Endothelial cell of umbilical vein (primary cell): ENCODE data around the gene DCUN1D5. TPM values are rescaled to one million over a fixed set of nuclear protein-coding genes. Genes with fewer than 3 reads are reported as not detected.

ENCODE experiments used
- BruUV-seq: library from RNA; stranded (reverse); fragments of 400-500 nt; replicated peaks from 2 replicates; lab custom pipeline; 2021; lab: Mats Ljungman, UMichigan
- CTCF ChIA-PET: fragments of 300-600, 350-600 bp; sonication (Branson Sonifier 250); formaldehyde crosslinking; loops from one replicate; lab custom pipeline; 2021; ENCODE audit warnings: antibody characterized with exemption, inconsistent platforms; lab: Charles Lee
- POLR2A ChIA-PET: fragments of 300-600, 350-600 bp; sonication (Branson Sonifier 250); formaldehyde crosslinking; loops from one replicate; lab custom pipeline; 2021; ENCODE audit warnings: antibody characterized with exemption, inconsistent platforms; lab: Charles Lee
- DNase-seq: peaks from one replicate; pipeline ENCODE4 v3.0.0-alpha.2; 2011; ENCODE audit warnings: low read depth, low spot score
- FAIRE-seq: peaks from 2 replicates; lab custom pipeline; 2011; peaks lifted over from hg19 to GRCh38; lab: Jason Lieb, UNC
- H2AFZ ChIP-seq: 2 replicates; pipeline ENCODE4 v1.6.0; 2012; ENCODE audit warnings: low read depth, low read length, control low read depth, inconsistent platforms
- H3K27ac ChIP-seq: 2 replicates; pipeline ENCODE4 v1.5.1; 2011; ENCODE audit warnings: low read depth, mild to moderate bottlenecking, control low read depth, low read length, moderate library complexity; ENCODE audit not compliant: insufficient read depth
- H3K27me3 ChIP-seq, 2 experiments: 2 replicates each; pipeline versions ENCODE4 v1.6.0 to v1.6.1; 2011; ENCODE audit warnings: low read length in 2 of 2, mixed read lengths in 1 of 2; ENCODE audit not compliant: control insufficient read depth in 2 of 2, insufficient read depth in 2 of 2
- H3K36me3 ChIP-seq, 2 experiments: 2 replicates in 1 of 2; 3 replicates in 1 of 2; pipeline ENCODE4 v1.5.1; 2011; ENCODE audit warnings: low read length in 2 of 2, mild to moderate bottlenecking in 1 of 2, moderate library complexity in 1 of 2; ENCODE audit not compliant: control insufficient read depth in 2 of 2, insufficient read depth in 2 of 2; ENCODE audit errors: extremely low read depth in 1 of 2
- H3K4me1 ChIP-seq: 3 replicates; pipeline ENCODE4 v1.5.1; 2011; ENCODE audit warnings: mild to moderate bottlenecking, low read length; ENCODE audit not compliant: control insufficient read depth, insufficient read depth; ENCODE audit errors: extremely low read depth
- H3K4me2 ChIP-seq: 2 replicates; pipeline ENCODE4 v1.6.1; 2011; ENCODE audit warnings: low read length, control low read depth, mixed read lengths; ENCODE audit not compliant: insufficient read depth
- H3K4me3 ChIP-seq, 3 experiments: fragments of 200-600 bp in 1 of 3; sonication (generic), shearing (Covaris generic) in 1 of 3; replicated peaks in 1 of 3; 2 replicates each; pipeline ENCODE4 v1.5.1; 2011 to 2016; ENCODE audit warnings: control low read depth in 3 of 3, low read length in 3 of 3, mild to moderate bottlenecking in 2 of 3, inconsistent platforms in 1 of 3, low read depth in 1 of 3, moderate library complexity in 1 of 3; ENCODE audit not compliant: insufficient read depth in 1 of 3
- H3K79me2 ChIP-seq: 2 replicates; pipeline ENCODE4 v1.6.0; 2012; ENCODE audit warnings: low read length, inconsistent platforms; ENCODE audit not compliant: control insufficient read depth, insufficient read depth
- H3K9ac ChIP-seq: replicated peaks from 2 replicates; pipeline ENCODE3; 2011; ENCODE audit warnings: low read length, control low read depth; ENCODE audit not compliant: insufficient read depth; ENCODE audit errors: extremely low read depth
- H3K9me1 ChIP-seq: replicated peaks from 3 replicates; pipeline ENCODE4 v1.6.0; 2011; ENCODE audit warnings: mild to moderate bottlenecking, low read length; ENCODE audit not compliant: control insufficient read depth, insufficient read depth; ENCODE audit errors: extremely low read depth
- H3K9me3 ChIP-seq: replicated peaks from 2 replicates; pipeline ENCODE4 v1.5.1; 2012; ENCODE audit warnings: low read length, inconsistent platforms; ENCODE audit not compliant: control insufficient read depth, insufficient read depth
- H4K20me1 ChIP-seq: replicated peaks from 2 replicates; pipeline ENCODE3; 2011; ENCODE audit warnings: mild to moderate bottlenecking, low read length; ENCODE audit not compliant: control insufficient read depth, insufficient read depth; ENCODE audit errors: extremely low read depth
- CTCF ChIP-seq, 2 donors: IDR thresholded peaks; 1 replicate in 1 of 2; 2 replicates in 1 of 2; pipeline ENCODE4 v1.5.1; 2011; ENCODE audit warnings: low read length in 2 of 2, mild to moderate bottlenecking in 2 of 2, moderate library complexity in 2 of 2, control low read depth in 1 of 2, inconsistent platforms in 1 of 2, low read depth in 1 of 2; ENCODE audit not compliant: insufficient read depth in 1 of 2; ENCODE audit errors: extremely low read depth in 1 of 2
- EZH2 ChIP-seq: IDR thresholded peaks from 2 replicates; pipeline ENCODE4 v1.6.1; 2012; ENCODE audit warnings: borderline replicate concordance, low read depth, mild to moderate bottlenecking, moderate library complexity, low read length, inconsistent platforms; ENCODE audit not compliant: severe bottlenecking
- FOS ChIP-seq: IDR thresholded peaks from 2 replicates; pipeline ENCODE4 v1.6.1; 2011; ENCODE audit warnings: mild to moderate bottlenecking, low read length, moderate library complexity, borderline replicate concordance; ENCODE audit not compliant: insufficient read depth
- GATA2 ChIP-seq: IDR thresholded peaks from 2 replicates; pipeline ENCODE4 v1.7.0; 2011; ENCODE audit warnings: low read depth, mild to moderate bottlenecking, moderate library complexity, mixed read lengths, low read length; ENCODE audit not compliant: insufficient read length, insufficient read depth
- JUN ChIP-seq: IDR thresholded peaks from 2 replicates; pipeline ENCODE4 v1.6.1; 2011; ENCODE audit warnings: borderline replicate concordance, low read depth; ENCODE audit not compliant: insufficient read length, insufficient read depth
- MAX ChIP-seq: IDR thresholded peaks from 2 replicates; pipeline ENCODE4 v1.6.1; 2011; ENCODE audit not compliant: insufficient read depth, insufficient read length
- MYC ChIP-seq: IDR thresholded peaks from one replicate; pipeline ENCODE4 v1.6.1; 2011; ENCODE audit warnings: mild to moderate bottlenecking, low read depth, low read length
- POLR2A ChIP-seq: IDR thresholded peaks from 2 replicates; pipeline ENCODE4 v1.6.1; 2012; ENCODE audit warnings: low read depth, mild to moderate bottlenecking, control low read depth, low read length
- POLR2AphosphoS5 ChIP-seq: IDR thresholded peaks from 2 replicates; pipeline ENCODE4 v1.6.1; 2012; ENCODE audit warnings: low read depth, mild to moderate bottlenecking, control low read depth, low read length, moderate library complexity; ENCODE audit not compliant: insufficient read depth
- dilution Hi-C: fragments of 300-500 bp; cut with MboI; formaldehyde crosslinking; loops from one replicate; pipeline ENCODE4 v1.15.0; 2019; ENCODE audit warnings: low sequenced_read_pairs; ENCODE audit not compliant: extremely low pct_ligation_motif_present
- intact Hi-C: fragments of 100-400 bp; cut with micrococcal nuclease; formaldehyde crosslinking; loops from one replicate; pipeline ENCODE4 v1.10.0; 2022
- polyA plus RNA-seq, 4 experiments: library from polyadenylated mRNA; depleted of rRNA in 3 of 4; stranded (reverse) in 3 of 4; unstranded in 1 of 4; fragments of >200 nt; gene quantifications; 2 replicates each; pipeline versions ENCODE4 v1.2.1 to v1.2.3, GENCODE V29; 2011 to 2012; ENCODE audit warnings: missing spikeins in 1 of 4
- total RNA-seq: library from RNA; stranded (reverse); gene quantifications from 2 replicates; pipeline ENCODE4 v1.2.3, GENCODE V29; 2021

Gene DCUN1D5
- total and polyA plus RNA-seq, 2 donors (not counting 3 experiments of a cell fraction or from before 2014, with no cell fraction given) = 32.9 to 49.8 TPM

DNA sequence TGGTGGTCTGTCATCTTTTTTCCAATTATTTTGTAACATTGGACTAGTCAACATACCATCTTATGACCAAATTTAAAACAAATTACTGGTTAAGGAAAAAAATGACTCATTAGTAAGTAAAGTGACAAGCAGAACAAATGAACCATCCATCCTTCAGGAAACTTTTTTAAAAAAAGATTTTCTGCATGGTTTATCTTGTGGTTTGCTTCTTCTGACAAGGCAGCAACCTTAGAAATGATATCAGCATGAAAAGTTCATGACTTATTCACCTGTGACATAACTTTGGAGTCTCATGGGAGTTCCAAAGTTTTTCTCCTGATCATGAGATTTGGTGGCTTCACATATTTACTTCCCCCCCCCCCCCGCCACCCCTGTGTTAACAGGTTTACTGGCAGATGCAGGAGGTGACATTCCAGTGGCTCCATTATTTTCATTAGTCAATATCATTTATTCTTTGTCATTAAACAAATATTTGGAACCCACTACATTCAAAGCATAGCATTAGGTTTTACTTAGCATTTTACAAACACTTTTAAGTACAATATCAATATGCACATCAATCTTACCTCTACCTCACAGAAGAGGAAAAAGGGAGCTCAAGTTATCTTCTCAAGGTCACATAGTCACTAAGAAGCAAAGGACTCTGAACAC, 40.7 kb downstream of the DCUN1D5 start:
- no peak overlapping the region for H3K4me3 ChIP-seq
- H3K79me2 ChIP-seq = no peaks in the 10 kb centered on the region
- no peaks in the 10 kb centered on the region for H3K4me1 ChIP-seq
- H3K36me3 ChIP-seq = no peaks in the 10 kb centered on the region
- H2AFZ ChIP-seq = no peak overlapping the region
- no peak overlapping the region for H3K27ac ChIP-seq
- intact Hi-C loops (no loop called here), dilution Hi-C loops (no loop called here)
- BruUV-seq = no TSS peak
- no peaks in the 10 kb centered on the region for H3K9me1 ChIP-seq
- H3K27me3 ChIP-seq = no peaks in the 10 kb centered on the region
- no peak for DNase-seq
- TF ChIP-seq GATA2 = no peak
- FAIRE-seq = no peak
- CTCF ChIA-PET = interaction anchor here (0.7 to 3.7 kb wide), 4 partner anchors 16 to 256 kb away, joined by 3 to 30 read pairs (median 6); no protein-coding TSS in a partner anchor
- no peaks in the 10 kb centered on the region for H4K20me1 ChIP-seq
- no peak overlapping the region for H3K9ac ChIP-seq
- POLR2A ChIA-PET = no interaction called here
- H3K9me3 ChIP-seq = no peaks in the 10 kb centered on the region
- H3K4me2 ChIP-seq = no peak overlapping the region

GRCh38 chr11:103050351-103050750, 41.6 kb downstream of the DCUN1D5 start:
- Histone ChIP-seq H4K20me1 (no peaks in the 10 kb centered on the region), H3K4me3 (no peak overlapping the region), H3K9me3 (no peaks in the 10 kb centered on the region), H3K4me1 (no peaks in the 10 kb centered on the region), H3K9ac (no peak overlapping the region), H3K27me3 (no peaks in the 10 kb centered on the region), H3K36me3 (no peaks in the 10 kb centered on the region), H2AFZ (no peak overlapping the region), H3K27ac (no peak overlapping the region), H3K4me2 (no peak overlapping the region), H3K9me1 (no peaks in the 10 kb centered on the region), H3K79me2 (no peaks in the 10 kb centered on the region)
- intact Hi-C loops = no loop called here
- ChIA-PET POLR2A (no interaction called here), CTCF (interaction anchor here (1.3 to 3.7 kb wide), 2 partner anchors 15 to 136 kb away, joined by 3 to 30 read pairs; no protein-coding TSS in a partner anchor)
- BruUV-seq = no TSS peak
- FAIRE-seq = no peak
- DNase-seq = no peak
- TF ChIP-seq JUN (no peak), FOS (no peak), POLR2A (no peak), POLR2AphosphoS5 (no peak), EZH2 (no peak), CTCF (IDR thresholded peaks at IDR 0.05; ENCODE audit: extremely low read depth in 1 of 2, insufficient read depth in 1 of 2, low read depth in 1 of 2, low read length in 2 of 2) (no peak), GATA2 (no peak), MYC (no peak), MAX (no peak)
- dilution Hi-C loops = no loop called here
